ENCODE results near the gene HNRNPUL2.
"Not testable (repeated sequence)": the region's sequence is repeated elsewhere in the genome, so short reads cannot be mapped to it uniquely, and the experiment has no call there.

The HNRNPUL2 gene

DNA sequence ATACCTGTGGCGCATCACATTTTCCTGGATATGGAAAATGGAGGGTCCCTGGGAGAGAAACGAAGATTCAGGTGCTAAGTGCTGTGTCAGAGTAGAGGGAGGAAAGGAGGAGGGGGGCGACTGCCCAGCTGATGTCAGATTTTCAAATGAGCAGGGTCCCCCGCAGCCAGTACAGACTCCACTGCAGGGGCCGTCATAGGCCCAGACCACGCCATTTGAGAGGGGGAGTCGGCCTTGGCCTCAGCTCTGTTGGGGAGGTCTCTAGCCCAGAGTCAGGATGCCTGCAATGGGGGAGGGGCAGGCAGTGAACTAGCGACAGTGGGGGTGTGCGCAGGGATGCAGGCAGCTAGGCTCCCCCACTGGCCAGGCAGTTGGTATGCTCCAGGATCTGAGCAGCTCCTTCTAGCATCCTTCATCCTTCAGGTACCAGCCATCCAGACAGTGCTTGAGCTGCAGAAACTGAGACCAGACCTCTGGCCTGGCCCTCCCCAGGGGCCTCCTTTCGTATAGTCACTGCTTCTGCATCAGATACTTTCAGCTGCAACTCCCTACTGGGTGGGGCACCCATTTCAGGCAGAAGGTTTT lies 19.9 kb downstream of the HNRNPUL2 start, which contains the start of the genes BSCL2 and GNG3:
TSS of gene BSCL2 (minus strand) at position 148 of the 585 bp plus-strand sequence. CDS start 229 bp downstream, outside the sequence.
TSS of gene GNG3 (plus strand) at position 400 of the 585 bp plus-strand sequence. CDS start 620 bp downstream, outside the sequence.
- DNase-seq (ENCODE audit: insufficient read length, low spot score): no peak
- TF ChIP-seq POU2F2 (IDR thresholded peaks at IDR 0.05; ENCODE audit: low read depth, low read length) (no peak), PAX5 (IDR thresholded peaks at IDR 0.05; ENCODE audit: insufficient read depth, low read length, severe bottlenecking) (no peak), POLR2AphosphoS5 (IDR thresholded peaks at IDR 0.05; ENCODE audit: low read depth, low read length) (no peak), SPI1 (IDR thresholded peaks at IDR 0.05; ENCODE audit: low read depth, low read length) (no peak), TAF1 (IDR thresholded peaks at IDR 0.05; ENCODE audit: low read depth, low read length) (no peak), POLR2A (IDR thresholded peaks at IDR 0.05; ENCODE audit: low read depth, low read length) (no peak)
- FAIRE-seq: no peak

GRCh38 chr11:62706850-62707247 lies 20.4 kb downstream of the HNRNPUL2 start:
- TF ChIP-seq POLR2AphosphoS5 (IDR thresholded peaks at IDR 0.05; ENCODE audit: low read depth, low read length) (no peak), TAF1 (IDR thresholded peaks at IDR 0.05; ENCODE audit: low read depth, low read length) (no peak), PAX5 (IDR thresholded peaks at IDR 0.05; ENCODE audit: insufficient read depth, low read length, severe bottlenecking) (no peak), POU2F2 (IDR thresholded peaks at IDR 0.05; ENCODE audit: low read depth, low read length) (no peak), SPI1 (IDR thresholded peaks at IDR 0.05; ENCODE audit: low read depth, low read length) (no peak)
- FAIRE-seq (no peak), DNase-seq (ENCODE audit: insufficient read length, low spot score) (no peak)

GRCh38 chr11:62705880-62706849 lies 21.1 kb downstream of the HNRNPUL2 start:
- TF ChIP-seq SPI1 (IDR thresholded peaks at IDR 0.05; ENCODE audit: low read depth, low read length): no peak
- TF ChIP-seq POLR2AphosphoS5 (IDR thresholded peaks at IDR 0.05; ENCODE audit: low read depth, low read length): no peak
- peak; percentile 86 for FAIRE-seq
- DNase-seq (ENCODE audit: insufficient read length, low spot score): peak; percentile 94

- DNase-seq (ENCODE audit: insufficient read length, low spot score): no peak
- TF ChIP-seq POLR2AphosphoS5 (IDR thresholded peaks at IDR 0.05; ENCODE audit: low read depth, low read length) (no peak), POLR2A (IDR thresholded peaks at IDR 0.05; ENCODE audit: low read depth, low read length) (no peak), SPI1 (IDR thresholded peaks at IDR 0.05; ENCODE audit: low read depth, low read length) (no peak), TAF1 (IDR thresholded peaks at IDR 0.05; ENCODE audit: low read depth, low read length) (no peak), POU2F2 (IDR thresholded peaks at IDR 0.05; ENCODE audit: low read depth, low read length) (no peak), PAX5 (IDR thresholded peaks at IDR 0.05; ENCODE audit: insufficient read depth, low read length, severe bottlenecking) (no peak)
These were observed 21.8 kb downstream of the HNRNPUL2 start for GRCh38 chr11:62705413-62705812.

GRCh38 chr11:62703921-62704320 lies 23.3 kb downstream of the HNRNPUL2 start:
- not testable (repeated sequence) for FAIRE-seq; DNase-seq (ENCODE audit: insufficient read length, low spot score)

More at GRCh38 chr11:62705413-62705812, 21.8 kb downstream of the HNRNPUL2 start:
- no peak for FAIRE-seq

DNA sequence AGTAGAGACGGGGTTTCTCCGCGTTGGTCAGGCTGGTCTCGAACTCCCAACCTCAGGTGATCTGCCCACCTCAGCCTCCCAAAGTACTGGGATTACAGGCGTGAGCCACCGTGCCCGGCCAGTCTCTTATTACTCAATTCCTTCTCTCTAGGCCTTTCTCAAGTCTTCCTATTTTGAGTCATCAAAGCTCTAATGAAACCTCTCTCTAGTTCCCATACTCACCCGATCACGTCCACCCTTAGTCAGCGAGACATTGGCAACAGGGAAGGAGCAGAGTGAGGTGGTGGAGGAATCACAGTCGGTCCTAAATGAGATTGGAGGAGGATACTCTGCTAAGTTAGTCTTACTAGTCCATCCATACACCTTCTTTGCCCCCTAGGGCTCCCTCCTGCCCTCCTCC lies 25.0 kb downstream of the HNRNPUL2 start:
- no peak for DNase-seq (ENCODE audit: insufficient read length, low spot score)
- TF ChIP-seq SPI1 (IDR thresholded peaks at IDR 0.05; ENCODE audit: low read depth, low read length): no peak
- no peak for TF ChIP-seq TAF1 (IDR thresholded peaks at IDR 0.05; ENCODE audit: low read depth, low read length)
- TF ChIP-seq PAX5 (IDR thresholded peaks at IDR 0.05; ENCODE audit: insufficient read depth, low read length, severe bottlenecking): no peak
- no peak for TF ChIP-seq POLR2A (IDR thresholded peaks at IDR 0.05; ENCODE audit: low read depth, low read length)
- TF ChIP-seq POLR2AphosphoS5 (IDR thresholded peaks at IDR 0.05; ENCODE audit: low read depth, low read length): no peak
- TF ChIP-seq POU2F2 (IDR thresholded peaks at IDR 0.05; ENCODE audit: low read depth, low read length): no peak
- no peak for FAIRE-seq

DNA sequence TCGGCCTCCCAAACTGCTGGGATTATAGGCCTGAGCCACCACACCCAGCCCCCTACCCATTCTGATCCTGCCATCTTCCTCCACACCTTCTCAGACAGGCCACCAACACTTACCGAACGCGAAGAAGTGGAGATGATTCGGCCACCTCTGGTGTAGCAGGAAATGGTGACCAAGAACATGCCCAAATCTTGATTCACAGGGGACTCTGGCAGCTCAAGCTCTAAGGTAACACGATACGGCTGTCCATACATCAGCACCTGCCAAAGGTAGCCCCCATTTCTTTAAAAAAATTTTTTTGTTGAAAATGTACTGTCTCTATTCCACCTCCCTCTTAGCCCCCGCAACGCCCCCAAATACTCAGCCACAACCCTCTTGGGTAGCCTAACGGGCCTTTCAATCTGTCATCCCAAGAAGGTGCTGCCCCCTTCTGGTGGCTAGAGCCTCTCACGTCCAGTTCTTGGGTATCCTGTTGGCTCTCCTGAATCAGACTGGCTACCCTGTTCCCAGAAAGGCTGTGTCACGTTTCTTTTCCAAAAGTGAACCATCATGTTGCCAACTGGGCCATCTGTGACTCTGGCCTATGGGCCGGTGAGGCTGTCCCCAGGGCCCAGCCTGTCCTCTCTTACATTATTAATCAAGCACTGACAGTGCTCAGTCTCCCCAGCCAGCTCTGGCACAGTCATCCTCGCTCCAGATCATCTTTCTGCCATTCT lies 32.6 kb downstream of the HNRNPUL2 start:
- TF ChIP-seq TAF1 (IDR thresholded peaks at IDR 0.05; ENCODE audit: low read depth, low read length) (no peak), POLR2AphosphoS5 (IDR thresholded peaks at IDR 0.05; ENCODE audit: low read depth, low read length) (no peak), POU2F2 (IDR thresholded peaks at IDR 0.05; ENCODE audit: low read depth, low read length) (no peak), PAX5 (IDR thresholded peaks at IDR 0.05; ENCODE audit: insufficient read depth, low read length, severe bottlenecking) (no peak), SPI1 (IDR thresholded peaks at IDR 0.05; ENCODE audit: low read depth, low read length) (no peak), POLR2A (IDR thresholded peaks at IDR 0.05; ENCODE audit: low read depth, low read length) (no peak)
- peak; percentile 76 for FAIRE-seq
- peak; percentile 67 for DNase-seq (ENCODE audit: insufficient read length, low spot score)

- FAIRE-seq; DNase-seq (ENCODE audit: insufficient read length, low spot score): not testable (repeated sequence)
These were observed 33.6 kb downstream of the HNRNPUL2 start for GRCh38 chr11:62693624-62694023.

GRCh38 chr11:62689421-62690183 lies 37.7 kb downstream of the HNRNPUL2 start, which contains the start of gene LRRN4CL:
Gene LRRN4CL (minus strand): TSS chr11:62689530. CDS start chr11:62688508, 1,022 bp downstream.
- FAIRE-seq (no peak), DNase-seq (ENCODE audit: insufficient read length, low spot score) (no peak)
- TF ChIP-seq PAX5 (IDR thresholded peaks at IDR 0.05; ENCODE audit: insufficient read depth, low read length, severe bottlenecking) (no peak), POLR2A (IDR thresholded peaks at IDR 0.05; ENCODE audit: low read depth, low read length) (no peak), TAF1 (IDR thresholded peaks at IDR 0.05; ENCODE audit: low read depth, low read length) (no peak), POLR2AphosphoS5 (IDR thresholded peaks at IDR 0.05; ENCODE audit: low read depth, low read length) (no peak), POU2F2 (IDR thresholded peaks at IDR 0.05; ENCODE audit: low read depth, low read length) (no peak), SPI1 (IDR thresholded peaks at IDR 0.05; ENCODE audit: low read depth, low read length) (no peak)
